GM23338 (cell line): ENCODE measurements around the gene NLRP6. TPM values are rescaled to one million over a fixed set of nuclear protein-coding genes. Genes with fewer than 3 reads are reported as not detected.

Experiments used
- CTCF ChIP-seq, 2 experiments: fragments of 200-600 bp in 1 of 2; sonication (generic) in 1 of 2; conservative IDR thresholded peaks; 2 replicates each; pipeline versions ENCODE4 v1.5.1 to v1.6.1; 2016 to 2017; ENCODE audit warnings: antibody characterized with exemption in 2 of 2, low read depth in 2 of 2, mild to moderate bottlenecking in 2 of 2, moderate library complexity in 1 of 2
- EZH2 ChIP-seq: fragments of 200-600 bp; sonication (generic); IDR thresholded peaks from one replicate; pipeline ENCODE4 v1.8.0; 2017; ENCODE audit warnings: antibody characterized with exemption, mild to moderate bottlenecking, low read depth; ENCODE audit not compliant: unreplicated experiment
- EZH2phosphoT487 ChIP-seq: fragments of 200-600 bp; sonication (generic); IDR thresholded peaks from one replicate; pipeline ENCODE4 v1.8.1; 2018; ENCODE audit warnings: antibody characterized with exemption; ENCODE audit not compliant: unreplicated experiment
- NANOG ChIP-seq: IDR thresholded peaks from 2 replicates; pipeline ENCODE4 v1.6.1; 2016; ENCODE audit warnings: antibody characterized with exemption, borderline replicate concordance
- REST ChIP-seq: IDR thresholded peaks from one replicate; pipeline ENCODE4 v1.6.1; 2018; ENCODE audit warnings: antibody characterized with exemption; ENCODE audit not compliant: unreplicated experiment
- ZNF331 ChIP-seq: fragments of 250-450 bp; sonication (Bioruptor Pico); IDR thresholded peaks from 2 replicates; pipeline ENCODE4 v1.5.0; 2020; ENCODE audit warnings: low read depth, mild to moderate bottlenecking, moderate library complexity
- polyA plus RNA-seq: library from polyadenylated mRNA; unstranded; fragments of >200 nt; fragmentation: Nextera tagmentation; extraction: Ambion mirVana; gene quantifications from 2 replicates; pipeline ENCODE4 v1.2.1, GENCODE V29; 2016
- total RNA-seq: library from RNA; depleted of rRNA; stranded (reverse); fragments of >200 nt; shearing (Covaris generic); gene quantifications from 2 replicates; pipeline ENCODE4 v1.2.3, GENCODE V29; 2014
- TF ChIP-seq, protein P1 (sequence below): fragments of 250-450 bp; sonication (Bioruptor Pico); IDR thresholded peaks from 2 replicates; pipeline ENCODE4 v1.5.0; 2020; ENCODE audit warnings: mild to moderate bottlenecking, moderate library complexity

The NLRP6 gene
- total and polyA plus RNA-seq, 2 experiments from 2014 or later = 0.15 to 0.73 TPM

DNA sequence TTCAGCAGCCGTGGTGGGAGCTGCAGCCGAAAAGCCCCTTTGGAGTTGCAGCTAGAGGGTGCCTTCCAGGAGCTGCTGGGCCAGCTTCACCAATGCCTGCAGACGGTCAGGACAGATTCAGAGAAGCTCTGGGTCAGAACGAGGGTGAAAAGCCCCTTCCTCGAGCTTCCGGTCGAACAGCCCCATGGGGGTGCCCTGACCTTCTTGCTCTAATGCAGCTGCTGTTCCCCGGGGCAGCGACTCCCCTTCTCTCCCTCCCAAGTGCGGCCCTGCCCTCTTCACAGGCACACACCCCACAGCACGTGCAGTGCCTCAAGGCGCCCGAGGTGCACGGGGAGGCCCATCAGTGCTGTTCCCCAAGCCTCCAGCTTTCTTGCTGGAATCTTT is 52.1 kb downstream of the NLRP6 start (continued):
- TF ChIP-seq, protein P1, sequence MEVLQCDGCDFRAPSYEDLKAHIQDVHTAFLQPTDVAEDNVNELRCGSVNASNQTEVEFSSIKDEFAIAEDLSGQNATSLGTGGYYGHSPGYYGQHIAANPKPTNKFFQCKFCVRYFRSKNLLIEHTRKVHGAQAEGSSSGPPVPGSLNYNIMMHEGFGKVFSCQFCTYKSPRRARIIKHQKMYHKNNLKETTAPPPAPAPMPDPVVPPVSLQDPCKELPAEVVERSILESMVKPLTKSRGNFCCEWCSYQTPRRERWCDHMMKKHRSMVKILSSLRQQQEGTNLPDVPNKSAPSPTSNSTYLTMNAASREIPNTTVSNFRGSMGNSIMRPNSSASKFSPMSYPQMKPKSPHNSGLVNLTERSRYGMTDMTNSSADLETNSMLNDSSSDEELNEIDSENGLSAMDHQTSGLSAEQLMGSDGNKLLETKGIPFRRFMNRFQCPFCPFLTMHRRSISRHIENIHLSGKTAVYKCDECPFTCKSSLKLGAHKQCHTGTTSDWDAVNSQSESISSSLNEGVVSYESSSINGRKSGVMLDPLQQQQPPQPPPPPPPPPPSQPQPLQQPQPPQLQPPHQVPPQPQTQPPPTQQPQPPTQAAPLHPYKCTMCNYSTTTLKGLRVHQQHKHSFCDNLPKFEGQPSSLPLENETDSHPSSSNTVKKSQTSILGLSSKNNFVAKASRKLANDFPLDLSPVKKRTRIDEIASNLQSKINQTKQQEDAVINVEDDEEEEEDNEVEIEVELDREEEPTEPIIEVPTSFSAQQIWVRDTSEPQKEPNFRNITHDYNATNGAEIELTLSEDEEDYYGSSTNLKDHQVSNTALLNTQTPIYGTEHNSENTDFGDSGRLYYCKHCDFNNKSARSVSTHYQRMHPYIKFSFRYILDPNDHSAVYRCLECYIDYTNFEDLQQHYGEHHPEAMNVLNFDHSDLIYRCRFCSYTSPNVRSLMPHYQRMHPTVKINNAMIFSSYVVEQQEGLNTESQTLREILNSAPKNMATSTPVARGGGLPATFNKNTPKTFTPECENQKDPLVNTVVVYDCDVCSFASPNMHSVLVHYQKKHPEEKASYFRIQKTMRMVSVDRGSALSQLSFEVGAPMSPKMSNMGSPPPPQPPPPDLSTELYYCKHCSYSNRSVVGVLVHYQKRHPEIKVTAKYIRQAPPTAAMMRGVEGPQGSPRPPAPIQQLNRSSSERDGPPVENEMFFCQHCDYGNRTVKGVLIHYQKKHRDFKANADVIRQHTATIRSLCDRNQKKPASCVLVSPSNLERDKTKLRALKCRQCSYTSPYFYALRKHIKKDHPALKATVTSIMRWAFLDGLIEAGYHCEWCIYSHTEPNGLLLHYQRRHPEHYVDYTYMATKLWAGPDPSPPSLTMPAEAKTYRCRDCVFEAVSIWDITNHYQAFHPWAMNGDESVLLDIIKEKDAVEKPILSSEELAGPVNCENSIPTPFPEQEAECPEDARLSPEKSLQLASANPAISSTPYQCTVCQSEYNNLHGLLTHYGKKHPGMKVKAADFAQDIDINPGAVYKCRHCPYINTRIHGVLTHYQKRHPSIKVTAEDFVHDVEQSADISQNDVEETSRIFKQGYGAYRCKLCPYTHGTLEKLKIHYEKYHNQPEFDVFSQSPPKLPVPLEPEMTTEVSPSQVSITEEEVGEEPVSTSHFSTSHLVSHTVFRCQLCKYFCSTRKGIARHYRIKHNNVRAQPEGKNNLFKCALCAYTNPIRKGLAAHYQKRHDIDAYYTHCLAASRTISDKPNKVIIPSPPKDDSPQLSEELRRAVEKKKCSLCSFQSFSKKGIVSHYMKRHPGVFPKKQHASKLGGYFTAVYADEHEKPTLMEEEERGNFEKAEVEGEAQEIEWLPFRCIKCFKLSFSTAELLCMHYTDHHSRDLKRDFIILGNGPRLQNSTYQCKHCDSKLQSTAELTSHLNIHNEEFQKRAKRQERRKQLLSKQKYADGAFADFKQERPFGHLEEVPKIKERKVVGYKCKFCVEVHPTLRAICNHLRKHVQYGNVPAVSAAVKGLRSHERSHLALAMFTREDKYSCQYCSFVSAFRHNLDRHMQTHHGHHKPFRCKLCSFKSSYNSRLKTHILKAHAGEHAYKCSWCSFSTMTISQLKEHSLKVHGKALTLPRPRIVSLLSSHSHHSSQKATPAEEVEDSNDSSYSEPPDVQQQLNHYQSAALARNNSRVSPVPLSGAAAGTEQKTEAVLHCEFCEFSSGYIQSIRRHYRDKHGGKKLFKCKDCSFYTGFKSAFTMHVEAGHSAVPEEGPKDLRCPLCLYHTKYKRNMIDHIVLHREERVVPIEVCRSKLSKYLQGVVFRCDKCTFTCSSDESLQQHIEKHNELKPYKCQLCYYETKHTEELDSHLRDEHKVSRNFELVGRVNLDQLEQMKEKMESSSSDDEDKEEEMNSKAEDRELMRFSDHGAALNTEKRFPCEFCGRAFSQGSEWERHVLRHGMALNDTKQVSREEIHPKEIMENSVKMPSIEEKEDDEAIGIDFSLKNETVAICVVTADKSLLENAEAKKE = no peak
- TF ChIP-seq NANOG (no peak), CTCF (conservative IDR thresholded peaks at IDR 0.05; ENCODE audit: low read depth in 2 of 2) (no peak), EZH2 (no peak), EZH2phosphoT487 (no peak), REST (no peak), ZNF331 (CRISPR knock-in tag) (no peak)
